ENCODE results near the gene IGFBP4.

DNA sequence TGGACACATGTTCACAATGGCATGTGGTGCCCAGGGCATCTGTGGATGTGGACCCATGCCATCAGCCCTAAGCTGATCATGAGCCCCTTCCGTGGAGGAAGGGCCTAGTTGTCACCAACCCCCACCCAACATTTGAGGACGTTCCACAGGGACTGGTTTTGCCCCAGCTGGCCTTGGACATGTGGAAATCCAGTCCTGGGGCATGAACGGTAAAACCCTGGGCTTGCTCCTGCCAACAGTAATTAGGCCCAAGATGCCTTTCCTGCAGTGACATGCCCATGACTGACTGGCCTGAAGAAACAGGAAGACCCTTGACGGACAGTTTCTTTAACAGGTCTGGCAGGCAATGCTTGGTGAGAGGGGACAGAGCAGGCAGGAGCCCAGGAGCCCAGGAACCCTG, 50.4 kb downstream of the IGFBP4 start:
- TF ChIP-seq, protein P1, sequence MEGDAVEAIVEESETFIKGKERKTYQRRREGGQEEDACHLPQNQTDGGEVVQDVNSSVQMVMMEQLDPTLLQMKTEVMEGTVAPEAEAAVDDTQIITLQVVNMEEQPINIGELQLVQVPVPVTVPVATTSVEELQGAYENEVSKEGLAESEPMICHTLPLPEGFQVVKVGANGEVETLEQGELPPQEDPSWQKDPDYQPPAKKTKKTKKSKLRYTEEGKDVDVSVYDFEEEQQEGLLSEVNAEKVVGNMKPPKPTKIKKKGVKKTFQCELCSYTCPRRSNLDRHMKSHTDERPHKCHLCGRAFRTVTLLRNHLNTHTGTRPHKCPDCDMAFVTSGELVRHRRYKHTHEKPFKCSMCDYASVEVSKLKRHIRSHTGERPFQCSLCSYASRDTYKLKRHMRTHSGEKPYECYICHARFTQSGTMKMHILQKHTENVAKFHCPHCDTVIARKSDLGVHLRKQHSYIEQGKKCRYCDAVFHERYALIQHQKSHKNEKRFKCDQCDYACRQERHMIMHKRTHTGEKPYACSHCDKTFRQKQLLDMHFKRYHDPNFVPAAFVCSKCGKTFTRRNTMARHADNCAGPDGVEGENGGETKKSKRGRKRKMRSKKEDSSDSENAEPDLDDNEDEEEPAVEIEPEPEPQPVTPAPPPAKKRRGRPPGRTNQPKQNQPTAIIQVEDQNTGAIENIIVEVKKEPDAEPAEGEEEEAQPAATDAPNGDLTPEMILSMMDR (IDR thresholded peaks at IDR 0.05) = no peak
- no peak for TF ChIP-seq POLR2A (IDR thresholded peaks at IDR 0.05)

All from body of pancreas (tissue), 4 donors.